Panc1 (cell line): ENCODE results near the gene KAZN.

Experiments
- POLR2AphosphoS5 ChIP-seq: IDR thresholded peaks from 2 replicates; pipeline ENCODE4 v1.6.1; 2012; ENCODE audit warnings: mild to moderate bottlenecking, low read depth, low read length, moderate library complexity
- SIN3A ChIP-seq: IDR thresholded peaks from 2 replicates; pipeline ENCODE4 v1.6.1; 2012; ENCODE audit warnings: low read depth, mild to moderate bottlenecking, low read length, moderate library complexity, borderline replicate concordance; ENCODE audit not compliant: insufficient read depth
- TCF7L2 ChIP-seq: IDR thresholded peaks from 2 replicates; pipeline ENCODE4 v1.6.1; 2011; ENCODE audit warnings: mild to moderate bottlenecking, low read depth, low read length, inconsistent platforms
- TF ChIP-seq, protein P1 (sequence below): fragments of 450-650 bp; IDR thresholded peaks from 2 replicates; pipeline ENCODE4 v1.5.1; 2017; ENCODE audit warnings: mild to moderate bottlenecking
- TF ChIP-seq, protein P2 (sequence below), 2 experiments: IDR thresholded peaks; 2 replicates each; pipeline ENCODE4 v1.6.1; 2011 to 2012; ENCODE audit warnings: low read depth in 2 of 2, control low read depth in 1 of 2, low read length in 1 of 2, mild to moderate bottlenecking in 1 of 2, moderate library complexity in 1 of 2; ENCODE audit not compliant: insufficient read depth in 1 of 2

DNA sequence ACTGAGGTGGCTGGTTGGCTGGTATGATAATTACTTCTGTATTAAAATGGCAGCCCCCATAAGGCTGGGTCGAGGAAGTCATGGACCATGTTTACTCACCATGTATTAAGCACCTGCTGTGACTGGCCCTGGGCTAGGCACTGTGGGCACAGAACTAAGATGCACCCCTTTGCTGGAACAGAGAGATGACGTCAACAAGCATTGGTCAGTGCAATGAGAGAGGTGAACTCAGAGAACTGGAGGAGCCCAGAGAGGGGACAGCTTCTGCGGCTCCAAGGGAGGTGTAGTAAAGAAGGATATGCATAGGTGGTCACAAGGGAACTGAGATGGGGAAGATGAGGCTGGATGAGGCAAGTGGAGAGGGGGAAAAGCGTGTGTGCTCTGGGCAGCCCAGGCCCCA lies 88.7 kb downstream of the KAZN start:
- TF ChIP-seq, protein P1, sequence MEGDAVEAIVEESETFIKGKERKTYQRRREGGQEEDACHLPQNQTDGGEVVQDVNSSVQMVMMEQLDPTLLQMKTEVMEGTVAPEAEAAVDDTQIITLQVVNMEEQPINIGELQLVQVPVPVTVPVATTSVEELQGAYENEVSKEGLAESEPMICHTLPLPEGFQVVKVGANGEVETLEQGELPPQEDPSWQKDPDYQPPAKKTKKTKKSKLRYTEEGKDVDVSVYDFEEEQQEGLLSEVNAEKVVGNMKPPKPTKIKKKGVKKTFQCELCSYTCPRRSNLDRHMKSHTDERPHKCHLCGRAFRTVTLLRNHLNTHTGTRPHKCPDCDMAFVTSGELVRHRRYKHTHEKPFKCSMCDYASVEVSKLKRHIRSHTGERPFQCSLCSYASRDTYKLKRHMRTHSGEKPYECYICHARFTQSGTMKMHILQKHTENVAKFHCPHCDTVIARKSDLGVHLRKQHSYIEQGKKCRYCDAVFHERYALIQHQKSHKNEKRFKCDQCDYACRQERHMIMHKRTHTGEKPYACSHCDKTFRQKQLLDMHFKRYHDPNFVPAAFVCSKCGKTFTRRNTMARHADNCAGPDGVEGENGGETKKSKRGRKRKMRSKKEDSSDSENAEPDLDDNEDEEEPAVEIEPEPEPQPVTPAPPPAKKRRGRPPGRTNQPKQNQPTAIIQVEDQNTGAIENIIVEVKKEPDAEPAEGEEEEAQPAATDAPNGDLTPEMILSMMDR, result no peak
- TF ChIP-seq, protein P2, sequence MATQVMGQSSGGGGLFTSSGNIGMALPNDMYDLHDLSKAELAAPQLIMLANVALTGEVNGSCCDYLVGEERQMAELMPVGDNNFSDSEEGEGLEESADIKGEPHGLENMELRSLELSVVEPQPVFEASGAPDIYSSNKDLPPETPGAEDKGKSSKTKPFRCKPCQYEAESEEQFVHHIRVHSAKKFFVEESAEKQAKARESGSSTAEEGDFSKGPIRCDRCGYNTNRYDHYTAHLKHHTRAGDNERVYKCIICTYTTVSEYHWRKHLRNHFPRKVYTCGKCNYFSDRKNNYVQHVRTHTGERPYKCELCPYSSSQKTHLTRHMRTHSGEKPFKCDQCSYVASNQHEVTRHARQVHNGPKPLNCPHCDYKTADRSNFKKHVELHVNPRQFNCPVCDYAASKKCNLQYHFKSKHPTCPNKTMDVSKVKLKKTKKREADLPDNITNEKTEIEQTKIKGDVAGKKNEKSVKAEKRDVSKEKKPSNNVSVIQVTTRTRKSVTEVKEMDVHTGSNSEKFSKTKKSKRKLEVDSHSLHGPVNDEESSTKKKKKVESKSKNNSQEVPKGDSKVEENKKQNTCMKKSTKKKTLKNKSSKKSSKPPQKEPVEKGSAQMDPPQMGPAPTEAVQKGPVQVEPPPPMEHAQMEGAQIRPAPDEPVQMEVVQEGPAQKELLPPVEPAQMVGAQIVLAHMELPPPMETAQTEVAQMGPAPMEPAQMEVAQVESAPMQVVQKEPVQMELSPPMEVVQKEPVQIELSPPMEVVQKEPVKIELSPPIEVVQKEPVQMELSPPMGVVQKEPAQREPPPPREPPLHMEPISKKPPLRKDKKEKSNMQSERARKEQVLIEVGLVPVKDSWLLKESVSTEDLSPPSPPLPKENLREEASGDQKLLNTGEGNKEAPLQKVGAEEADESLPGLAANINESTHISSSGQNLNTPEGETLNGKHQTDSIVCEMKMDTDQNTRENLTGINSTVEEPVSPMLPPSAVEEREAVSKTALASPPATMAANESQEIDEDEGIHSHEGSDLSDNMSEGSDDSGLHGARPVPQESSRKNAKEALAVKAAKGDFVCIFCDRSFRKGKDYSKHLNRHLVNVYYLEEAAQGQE (IDR thresholded peaks at IDR 0.05; ENCODE audit: insufficient read depth in 1 of 2, low read depth in 2 of 2, low read length in 1 of 2), result no peak
- TF ChIP-seq TCF7L2 (no peak), POLR2AphosphoS5 (no peak), SIN3A (no peak)
